Measurements from ENCODE around the gene FAM120AOS. TPM values are rescaled to one million over a fixed set of nuclear protein-coding genes. Genes with fewer than 3 reads are reported as not detected.

The FAM120AOS gene
- total RNA-seq, 1 experiment from 2014 or later = 36.0 TPM

DNA sequence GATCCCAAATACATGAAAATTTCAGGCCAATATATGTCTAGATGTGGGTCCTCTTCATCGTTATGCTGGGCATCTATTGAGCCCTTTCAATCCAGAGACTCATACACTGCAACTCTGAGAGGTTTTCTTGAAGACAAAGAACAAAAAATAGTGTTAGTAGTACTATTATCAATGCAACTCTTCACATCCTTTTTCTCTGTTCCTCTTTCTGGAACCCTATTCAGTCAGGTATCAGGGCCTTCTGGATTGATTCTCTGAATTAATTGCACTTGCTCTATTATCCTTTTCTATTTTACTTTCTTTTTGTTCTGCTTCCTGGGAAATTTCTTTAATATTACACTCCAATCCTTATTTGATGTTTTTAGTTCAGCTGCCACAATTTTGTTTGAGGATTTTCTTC, 20.4 kb downstream of the FAM120AOS start:
- Histone ChIP-seq H3K36me3 (ENCODE audit: control insufficient read depth, insufficient read depth, low read length) (no peaks in the 10 kb centered on the region), H3K27me3 (ENCODE audit: control insufficient read depth, insufficient read depth, low read length) (no peaks in the 10 kb centered on the region), H3K4me1 (ENCODE audit: control insufficient read depth, insufficient read depth, low read length) (no peaks in the 10 kb centered on the region), H3K4me3 (ENCODE audit: low read depth in 2 of 2, low read length in 2 of 2) (no peak overlapping the region), H3K9me3 (ENCODE audit: control insufficient read depth, insufficient read depth, low read depth, low read length) (no peaks in the 10 kb centered on the region), H3K27ac (ENCODE audit: low read length) (no peak overlapping the region)
- no peak for ATAC-seq
- ChIA-PET CTCF (no interaction called here), POLR2A (no interaction called here)
- no peak for DNase-seq (ENCODE audit: low read depth, low spot score)
- in situ Hi-C loops (cut with HindIII; ENCODE audit: low pct_unique_long_range_greater_than_20kb, low sequenced_read_pairs) (no loop called here), intact Hi-C loops (cut with micrococcal nuclease; ENCODE audit: unreplicated experiment) (no loop called here)
- TF ChIP-seq POLR2AphosphoS5 (IDR thresholded peaks at IDR 0.05; ENCODE audit: low read depth, low read length) = no peak
- no peak for TF ChIP-seq SIN3A (IDR thresholded peaks at IDR 0.05; ENCODE audit: borderline replicate concordance, insufficient read depth, low read depth, low read length)
- no peak for TF ChIP-seq TCF7L2 (IDR thresholded peaks at IDR 0.05; ENCODE audit: low read depth, low read length)
- TF ChIP-seq, protein P1, sequence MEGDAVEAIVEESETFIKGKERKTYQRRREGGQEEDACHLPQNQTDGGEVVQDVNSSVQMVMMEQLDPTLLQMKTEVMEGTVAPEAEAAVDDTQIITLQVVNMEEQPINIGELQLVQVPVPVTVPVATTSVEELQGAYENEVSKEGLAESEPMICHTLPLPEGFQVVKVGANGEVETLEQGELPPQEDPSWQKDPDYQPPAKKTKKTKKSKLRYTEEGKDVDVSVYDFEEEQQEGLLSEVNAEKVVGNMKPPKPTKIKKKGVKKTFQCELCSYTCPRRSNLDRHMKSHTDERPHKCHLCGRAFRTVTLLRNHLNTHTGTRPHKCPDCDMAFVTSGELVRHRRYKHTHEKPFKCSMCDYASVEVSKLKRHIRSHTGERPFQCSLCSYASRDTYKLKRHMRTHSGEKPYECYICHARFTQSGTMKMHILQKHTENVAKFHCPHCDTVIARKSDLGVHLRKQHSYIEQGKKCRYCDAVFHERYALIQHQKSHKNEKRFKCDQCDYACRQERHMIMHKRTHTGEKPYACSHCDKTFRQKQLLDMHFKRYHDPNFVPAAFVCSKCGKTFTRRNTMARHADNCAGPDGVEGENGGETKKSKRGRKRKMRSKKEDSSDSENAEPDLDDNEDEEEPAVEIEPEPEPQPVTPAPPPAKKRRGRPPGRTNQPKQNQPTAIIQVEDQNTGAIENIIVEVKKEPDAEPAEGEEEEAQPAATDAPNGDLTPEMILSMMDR (IDR thresholded peaks at IDR 0.05) = no peak
- TF ChIP-seq, protein P2, sequence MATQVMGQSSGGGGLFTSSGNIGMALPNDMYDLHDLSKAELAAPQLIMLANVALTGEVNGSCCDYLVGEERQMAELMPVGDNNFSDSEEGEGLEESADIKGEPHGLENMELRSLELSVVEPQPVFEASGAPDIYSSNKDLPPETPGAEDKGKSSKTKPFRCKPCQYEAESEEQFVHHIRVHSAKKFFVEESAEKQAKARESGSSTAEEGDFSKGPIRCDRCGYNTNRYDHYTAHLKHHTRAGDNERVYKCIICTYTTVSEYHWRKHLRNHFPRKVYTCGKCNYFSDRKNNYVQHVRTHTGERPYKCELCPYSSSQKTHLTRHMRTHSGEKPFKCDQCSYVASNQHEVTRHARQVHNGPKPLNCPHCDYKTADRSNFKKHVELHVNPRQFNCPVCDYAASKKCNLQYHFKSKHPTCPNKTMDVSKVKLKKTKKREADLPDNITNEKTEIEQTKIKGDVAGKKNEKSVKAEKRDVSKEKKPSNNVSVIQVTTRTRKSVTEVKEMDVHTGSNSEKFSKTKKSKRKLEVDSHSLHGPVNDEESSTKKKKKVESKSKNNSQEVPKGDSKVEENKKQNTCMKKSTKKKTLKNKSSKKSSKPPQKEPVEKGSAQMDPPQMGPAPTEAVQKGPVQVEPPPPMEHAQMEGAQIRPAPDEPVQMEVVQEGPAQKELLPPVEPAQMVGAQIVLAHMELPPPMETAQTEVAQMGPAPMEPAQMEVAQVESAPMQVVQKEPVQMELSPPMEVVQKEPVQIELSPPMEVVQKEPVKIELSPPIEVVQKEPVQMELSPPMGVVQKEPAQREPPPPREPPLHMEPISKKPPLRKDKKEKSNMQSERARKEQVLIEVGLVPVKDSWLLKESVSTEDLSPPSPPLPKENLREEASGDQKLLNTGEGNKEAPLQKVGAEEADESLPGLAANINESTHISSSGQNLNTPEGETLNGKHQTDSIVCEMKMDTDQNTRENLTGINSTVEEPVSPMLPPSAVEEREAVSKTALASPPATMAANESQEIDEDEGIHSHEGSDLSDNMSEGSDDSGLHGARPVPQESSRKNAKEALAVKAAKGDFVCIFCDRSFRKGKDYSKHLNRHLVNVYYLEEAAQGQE (IDR thresholded peaks at IDR 0.05; ENCODE audit: insufficient read depth in 1 of 2, low read depth in 2 of 2, low read length in 1 of 2) = no peak
- BruUV-seq (replicated peaks) = no TSS peak

DNA sequence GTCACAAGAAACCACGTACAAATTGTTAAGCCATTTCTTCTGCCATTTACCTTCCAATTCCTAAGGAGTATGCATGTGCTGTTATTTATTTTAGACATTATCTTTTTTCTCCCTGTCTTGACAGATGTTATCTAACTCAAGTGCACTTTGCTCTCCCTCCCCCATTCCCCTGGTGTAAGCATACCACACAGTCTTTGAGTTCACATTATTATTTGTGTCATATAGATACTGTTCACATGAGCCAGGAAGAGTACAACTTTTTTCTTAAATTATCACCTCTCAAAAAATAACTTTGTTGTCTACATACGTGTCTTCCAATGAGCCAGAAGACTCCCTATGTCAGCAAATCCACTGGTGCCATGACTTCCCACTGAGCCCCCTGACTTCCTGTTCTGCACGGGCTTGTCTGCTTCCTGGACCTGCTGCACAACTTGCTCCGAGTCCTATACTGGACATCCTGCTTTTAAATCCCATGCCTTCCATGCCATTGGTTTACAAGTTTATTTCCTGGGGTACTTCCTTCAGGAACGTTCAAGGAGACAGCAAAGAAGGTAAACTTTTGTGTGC, 21.8 kb downstream of the FAM120AOS start:
- POLR2A ChIA-PET = no interaction called here
- DNase-seq (ENCODE audit: low read depth, low spot score) (no peak), ATAC-seq (no peak)
- Histone ChIP-seq H3K27ac (ENCODE audit: low read length) (no peak overlapping the region), H3K4me1 (ENCODE audit: control insufficient read depth, insufficient read depth, low read length) (no peaks in the 10 kb centered on the region), H3K27me3 (ENCODE audit: control insufficient read depth, insufficient read depth, low read length) (no peaks in the 10 kb centered on the region), H3K9me3 (ENCODE audit: control insufficient read depth, insufficient read depth, low read depth, low read length) (no peaks in the 10 kb centered on the region), H3K4me3 (ENCODE audit: low read depth in 2 of 2, low read length in 2 of 2) (no peak overlapping the region), H3K36me3 (ENCODE audit: control insufficient read depth, insufficient read depth, low read length) (no peaks in the 10 kb centered on the region)
- CTCF ChIA-PET = no interaction called here
- intact Hi-C loops (cut with micrococcal nuclease; ENCODE audit: unreplicated experiment) (no loop called here), in situ Hi-C loops (cut with HindIII; ENCODE audit: low pct_unique_long_range_greater_than_20kb, low sequenced_read_pairs) (no loop called here)
- no peak for TF ChIP-seq SIN3A (IDR thresholded peaks at IDR 0.05; ENCODE audit: borderline replicate concordance, insufficient read depth, low read depth, low read length)
- TF ChIP-seq, protein P2 (IDR thresholded peaks at IDR 0.05; ENCODE audit: insufficient read depth in 1 of 2, low read depth in 2 of 2, low read length in 1 of 2) = no peak
- TF ChIP-seq TCF7L2 (IDR thresholded peaks at IDR 0.05; ENCODE audit: low read depth, low read length) = no peak
- TF ChIP-seq, protein P1 (IDR thresholded peaks at IDR 0.05) = no peak
- no peak for TF ChIP-seq POLR2AphosphoS5 (IDR thresholded peaks at IDR 0.05; ENCODE audit: low read depth, low read length)
- BruUV-seq (replicated peaks) = no TSS peak
